Measurements from ENCODE around the gene RAB8A. TPM values are rescaled to one million over a fixed set of nuclear protein-coding genes. Genes with fewer than 3 reads are reported as not detected.
"Not testable (repeated sequence)": the region's sequence is repeated elsewhere in the genome, so short reads cannot be mapped to it uniquely, and the experiment has no call there.

The RAB8A gene
- total RNA-seq, 1 donor from 2014 or later, result 29.2 TPM

DNA sequence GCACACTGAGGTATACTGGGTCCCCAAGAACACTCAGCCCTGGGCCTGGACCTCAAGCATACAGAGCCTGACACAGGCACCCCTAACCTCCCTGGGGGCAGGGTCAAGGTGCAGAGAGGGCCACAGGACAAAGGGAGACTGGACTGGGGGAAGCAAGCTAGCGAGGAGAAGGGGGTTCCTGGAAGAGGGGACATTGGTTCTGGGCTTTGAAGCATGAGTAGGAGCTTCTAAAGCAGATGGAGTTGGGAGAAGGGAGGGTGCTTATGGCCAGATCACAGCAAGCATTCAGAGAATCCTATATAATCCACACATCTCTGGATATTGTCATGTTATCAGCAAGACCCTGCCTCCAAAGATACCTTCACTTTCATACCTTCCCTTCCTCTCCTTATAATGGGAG lies 58.4 kb downstream of the RAB8A start:
- no peak for DNase-seq (ENCODE audit: low read depth)

DNA sequence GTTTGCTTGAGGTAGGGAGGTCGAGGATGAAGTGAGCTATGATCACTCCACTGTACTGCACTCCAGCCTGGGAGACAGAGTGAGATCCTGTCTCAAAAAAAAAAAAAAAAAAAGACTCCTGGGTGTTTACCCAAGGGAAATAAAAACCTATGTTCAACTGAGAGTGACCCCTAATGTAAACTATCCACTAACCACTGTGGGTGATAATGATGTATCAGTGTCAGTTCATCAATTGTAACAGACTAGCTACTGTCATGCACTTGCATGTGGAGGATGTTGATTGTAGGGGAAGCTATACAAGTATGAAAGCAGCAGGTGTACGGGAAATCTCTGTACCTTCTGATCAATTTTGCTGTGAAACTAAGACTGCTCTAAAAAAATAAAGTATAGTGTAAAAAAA lies 64.3 kb downstream of the RAB8A start:
- no peak for DNase-seq (ENCODE audit: low read depth)

DNA sequence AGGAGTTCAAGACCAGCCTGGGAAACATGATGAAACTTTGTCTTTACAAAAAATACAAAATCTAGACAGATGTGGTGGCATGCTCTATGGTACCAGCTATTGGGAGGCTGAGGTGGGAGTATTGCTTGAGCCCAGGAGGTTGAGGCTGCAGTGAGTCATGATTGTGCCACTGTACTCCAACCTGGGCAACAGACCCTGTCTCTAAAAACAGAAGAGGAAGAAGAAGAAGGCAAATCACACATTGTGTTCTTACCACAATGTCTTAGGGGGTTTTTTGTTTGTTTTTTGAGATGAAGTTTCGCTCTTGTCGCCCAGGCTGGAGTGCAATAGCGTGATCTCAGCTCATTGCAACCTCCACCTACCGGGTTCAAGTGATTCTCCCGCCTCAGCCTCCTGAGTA lies 67.2 kb downstream of the RAB8A start:
- not testable (repeated sequence) for DNase-seq (ENCODE audit: low read depth)

DNA sequence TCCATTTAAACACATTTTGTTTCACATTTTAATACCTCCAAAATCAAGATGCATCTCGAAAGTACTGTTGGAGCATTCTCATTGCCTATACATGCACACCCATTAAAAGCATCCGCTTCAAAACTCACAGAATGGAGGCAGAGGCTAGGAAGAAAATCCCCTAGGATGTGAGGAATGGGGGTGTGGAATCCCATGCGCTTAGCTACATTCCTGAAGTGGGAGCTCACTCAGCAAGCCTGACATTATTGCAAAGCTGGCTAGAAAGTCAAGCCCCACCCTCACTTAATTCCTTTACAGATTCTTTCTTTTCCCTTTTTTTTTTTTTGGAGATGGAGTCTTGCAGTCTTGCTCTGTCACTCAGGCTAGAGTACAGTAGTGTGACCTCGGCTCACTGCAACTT lies 68.9 kb downstream of the RAB8A start:
- DNase-seq (ENCODE audit: low read depth), result peak; percentile 71

Other genes starting within 250 kb of the RAB8A start
- gene CYP4F2, start 213.8 kb upstream of the RAB8A start, total RNA-seq, result not detected in 2 replicates
- gene CYP4F11, start 177.4 kb upstream of the RAB8A start, total RNA-seq, result not detected in 2 replicates
- not detected in 2 replicates for gene OR10H4, start 162.9 kb upstream of the RAB8A start, total RNA-seq
- 324 and 355 TPM in 2 replicates for gene TPM4, start 35.4 kb upstream of the RAB8A start, total RNA-seq
- gene HSH2D, start 31.8 kb downstream of the RAB8A start, total RNA-seq, result not detected in 2 replicates
- gene CIB3, start 61.6 kb downstream of the RAB8A start, total RNA-seq, result not detected in 2 replicates
- gene FAM32A, start 73.5 kb downstream of the RAB8A start, total RNA-seq, result 98.4 and 108 TPM in 2 replicates
- 82.6 and 89.3 TPM in 2 replicates for gene AP1M1, start 86.0 kb downstream of the RAB8A start, total RNA-seq
- 9.2 and 13.7 TPM in 2 replicates for gene KLF2, start 212.9 kb downstream of the RAB8A start, total RNA-seq